H9 (cell line): ENCODE results near the gene HCRT. TPM values are rescaled to one million over a fixed set of nuclear protein-coding genes. Genes with fewer than 3 reads are reported as not detected.

ENCODE experiments used
- DNase-seq: peaks from one replicate; pipeline ENCODE4 v3.0.0-alpha.2; 2017
- H2AFZ ChIP-seq: one replicate; pipeline ENCODE4 v1.6.1; 2013; ENCODE audit warnings: mild to moderate bottlenecking, low read length, control low read depth, moderate library complexity
- H2AK5ac ChIP-seq: 2 replicates; pipeline ENCODE4 v1.6.1; 2013; ENCODE audit warnings: low read length, control low read depth, mixed read lengths; ENCODE audit not compliant: insufficient read length
- H2BK120ac ChIP-seq: one replicate; pipeline ENCODE4 v1.6.1; 2013; ENCODE audit warnings: low read depth, mild to moderate bottlenecking, low read length, control low read depth, inconsistent platforms; ENCODE audit not compliant: poor library complexity, severe bottlenecking
- H2BK12ac ChIP-seq: 2 replicates; pipeline ENCODE4 v1.6.1; 2013; ENCODE audit warnings: low read length, control low read depth, mixed read lengths, low read depth; ENCODE audit not compliant: insufficient read length
- H2BK15ac ChIP-seq: 2 replicates; pipeline ENCODE4 v1.6.1; 2013; ENCODE audit warnings: low read depth, low read length, control low read depth
- H2BK20ac ChIP-seq: one replicate; pipeline ENCODE4 v1.6.1; 2013; ENCODE audit warnings: low read depth, mild to moderate bottlenecking, low read length, control low read depth, inconsistent platforms; ENCODE audit not compliant: poor library complexity, severe bottlenecking
- H2BK5ac ChIP-seq: 2 replicates; pipeline ENCODE4 v1.6.1; 2013; ENCODE audit warnings: low read length, control low read depth, mixed read lengths; ENCODE audit not compliant: insufficient read length
- H3K14ac ChIP-seq: 2 replicates; pipeline ENCODE4 v1.6.1; 2013; ENCODE audit warnings: low read length, control low read depth; ENCODE audit not compliant: insufficient read depth
- H3K18ac ChIP-seq: 2 replicates; pipeline ENCODE4 v1.6.1; 2013; ENCODE audit warnings: low read depth, mild to moderate bottlenecking, mixed read lengths, low read length, control low read depth; ENCODE audit not compliant: insufficient read length
- H3K23ac ChIP-seq: 2 replicates; pipeline ENCODE4 v1.6.1; 2013; ENCODE audit warnings: low read length, control low read depth, mixed read lengths, low read depth; ENCODE audit not compliant: insufficient read length
- H3K23me2 ChIP-seq: 2 replicates; pipeline ENCODE4 v1.6.1; 2013; ENCODE audit warnings: low read depth, mild to moderate bottlenecking, mixed read lengths, low read length, control low read depth; ENCODE audit not compliant: insufficient read length, poor library complexity, severe bottlenecking
- H3K27ac ChIP-seq: 2 replicates; pipeline ENCODE4 v1.5.1; 2013; ENCODE audit warnings: low read length, control low read depth, mixed read lengths, low read depth; ENCODE audit not compliant: insufficient read length
- H3K27me3 ChIP-seq: 2 replicates; pipeline ENCODE4 v1.6.1; 2013; ENCODE audit warnings: low read length, control low read depth, inconsistent platforms; ENCODE audit not compliant: insufficient read depth
- H3K4ac ChIP-seq: 2 replicates; pipeline ENCODE4 v1.6.1; 2013; ENCODE audit warnings: low read depth, mild to moderate bottlenecking, control low read depth, inconsistent platforms, low read length, moderate library complexity
- H3K4me1 ChIP-seq: 2 replicates; pipeline ENCODE4 v1.6.1; 2013; ENCODE audit warnings: low read length, control low read depth, inconsistent platforms; ENCODE audit not compliant: insufficient read depth
- H3K4me2 ChIP-seq: 2 replicates; pipeline ENCODE4 v1.6.1; 2013; ENCODE audit warnings: low read length, control low read depth, mixed read lengths; ENCODE audit not compliant: insufficient read length, insufficient read depth
- H3K56ac ChIP-seq: 2 replicates; pipeline ENCODE4 v1.6.1; 2013; ENCODE audit warnings: low read depth, mild to moderate bottlenecking, mixed read lengths, low read length, control low read depth; ENCODE audit not compliant: insufficient read length
- H3K79me1 ChIP-seq: 2 replicates; pipeline ENCODE4 v1.6.1; 2013; ENCODE audit warnings: low read depth, mild to moderate bottlenecking, moderate library complexity, low read length, control low read depth, inconsistent platforms; ENCODE audit not compliant: insufficient read depth, poor library complexity, severe bottlenecking
- H3K79me2 ChIP-seq: 2 replicates; pipeline ENCODE4 v1.6.1; 2013; ENCODE audit warnings: low read length, control low read depth, inconsistent platforms; ENCODE audit not compliant: insufficient read depth
- H3K9ac ChIP-seq: 2 replicates; pipeline ENCODE4 v1.6.1; 2013; ENCODE audit warnings: low read length, control low read depth, mixed read lengths; ENCODE audit not compliant: insufficient read length; ENCODE audit errors: extremely low read depth
- H3K9me3 ChIP-seq: one replicate; pipeline ENCODE4 v1.6.1; 2013; ENCODE audit warnings: low read depth, low read length, inconsistent platforms; ENCODE audit not compliant: control insufficient read depth
- H3T11ph ChIP-seq: one replicate; pipeline ENCODE4 v1.6.1; 2013; ENCODE audit warnings: mild to moderate bottlenecking, low read length, control low read depth, inconsistent platforms
- H4K20me1 ChIP-seq: one replicate; pipeline ENCODE4 v1.6.1; 2013; ENCODE audit not compliant: control insufficient read depth, insufficient read length, insufficient read depth
- H4K5ac ChIP-seq: 2 replicates; pipeline ENCODE4 v1.6.1; 2013; ENCODE audit warnings: low read depth, mild to moderate bottlenecking, mixed read lengths, low read length, control low read depth; ENCODE audit not compliant: insufficient read length
- H4K8ac ChIP-seq: replicated peaks from 2 replicates; pipeline ENCODE4 v1.6.1; 2013; ENCODE audit warnings: low read length, control low read depth, mixed read lengths, low read depth; ENCODE audit not compliant: insufficient read length
- H4K91ac ChIP-seq: 2 replicates; pipeline ENCODE4 v1.6.1; 2013; ENCODE audit warnings: low read depth, mild to moderate bottlenecking, moderate library complexity, mixed read lengths, low read length, control low read depth; ENCODE audit not compliant: insufficient read length
- H3K27ac Mint-ChIP-seq, 3 experiments: 2 replicates in 2 of 3; 3 replicates in 1 of 3; pipeline ENCODE4 v1.8.0; 2020 to 2021; ENCODE audit warnings: mixed read lengths in 3 of 3, mild to moderate bottlenecking in 1 of 3, moderate library complexity in 1 of 3
- H3K27me3 Mint-ChIP-seq: 2 replicates; pipeline ENCODE4 v1.8.0; 2021; ENCODE audit warnings: low read depth, mild to moderate bottlenecking, moderate library complexity, mixed read lengths
- H3K36me3 Mint-ChIP-seq, 3 experiments: 2 replicates in 2 of 3; 3 replicates in 1 of 3; pipeline ENCODE4 v1.8.0; 2020 to 2021; ENCODE audit warnings: low read depth in 3 of 3, mixed read lengths in 3 of 3; ENCODE audit not compliant: insufficient read depth in 1 of 3
- H3K4me1 Mint-ChIP-seq, 2 experiments: 2 replicates each; pipeline ENCODE4 v1.8.0; 2020; ENCODE audit warnings: mixed read lengths in 2 of 2
- H3K4me3 Mint-ChIP-seq, 2 experiments: 2 replicates in 1 of 2; 3 replicates in 1 of 2; pipeline ENCODE4 v1.8.0; 2020 to 2021; ENCODE audit warnings: mild to moderate bottlenecking in 2 of 2, mixed read lengths in 2 of 2, moderate library complexity in 1 of 2
- H3K9me3 Mint-ChIP-seq, 2 experiments: 2 replicates in 1 of 2; 3 replicates in 1 of 2; pipeline ENCODE4 v1.8.0; 2020; ENCODE audit warnings: mild to moderate bottlenecking in 2 of 2, mixed read lengths in 2 of 2, moderate library complexity in 1 of 2
- WGBS: extraction: QIAGEN DNeasy Blood & Tissue Kit; methylation state at CpG from one replicate; pipeline ENCODE4 v1.1.7; 2013; ENCODE audit warnings: missing lambda C conversion rate, low lambda C conversion rate, mixed read lengths; ENCODE audit not compliant: insufficient read length; ENCODE audit errors: extremely low coverage; 5-methylcytosine and 5-hydroxymethylcytosine counted together
- total RNA-seq: library from RNA; stranded (reverse); gene quantifications from 2 replicates; pipeline ENCODE4 v1.2.1, GENCODE V29; 2021
- TF ChIP-seq, protein P1 (sequence below): fragments of 200-600 bp; sonication (generic); conservative IDR thresholded peaks from 3 replicates; pipeline ENCODE4 v1.8.0; 2021; ENCODE audit warnings: antibody characterized with exemption, mild to moderate bottlenecking

HCRT gene
- total RNA-seq, 1 experiment from 2014 or later, result not detected

DNA sequence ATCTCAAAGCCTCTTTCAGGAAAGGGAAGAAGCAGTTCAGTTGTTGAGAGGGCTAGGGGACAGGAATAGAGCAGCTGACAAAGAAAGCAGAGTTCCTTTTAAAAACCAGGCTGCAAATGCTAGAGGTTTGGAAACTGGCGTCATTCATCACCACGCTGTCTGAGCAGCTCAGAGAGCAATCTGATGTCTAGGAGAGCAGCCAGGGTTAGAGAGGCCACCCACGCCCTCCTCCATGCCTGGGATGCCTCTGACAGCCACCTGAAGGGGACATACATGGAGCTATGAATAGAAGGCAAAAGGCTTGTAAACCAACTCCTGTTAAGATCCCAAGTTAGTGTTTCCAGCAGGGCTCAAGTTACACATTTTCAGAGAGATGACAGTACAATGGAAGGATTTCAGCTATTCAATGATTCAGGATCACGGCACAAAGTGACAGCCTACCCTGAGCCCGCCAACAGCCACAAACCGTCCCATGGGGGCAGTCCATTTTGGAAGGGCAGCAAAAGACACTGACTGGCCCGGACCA is 42.8 kb downstream of the HCRT start:
- no CpG with 5 or more reads among the region's 7 CpGs for WGBS
- Histone ChIP-seq H3K9me3 (no peaks in the 10 kb centered on the region), H3K23me2 (peaks cover 5% of the 10 kb centered on the region), H3K4ac (no peak overlapping the region), H2AK5ac (no peak overlapping the region), H3K9ac (no peak overlapping the region), H3K27me3 (no peaks in the 10 kb centered on the region), H3K79me1 (peaks cover 13% of the 10 kb centered on the region), H3K79me2 (peaks cover 4% of the 10 kb centered on the region; the same call in 1 of the 2 replicates), H3T11ph (no peak overlapping the region), H2BK120ac (no peak overlapping the region), H3K23ac (no peak overlapping the region), H3K56ac (no peak overlapping the region), H3K4me1 (no peaks in the 10 kb centered on the region), H4K8ac (no peak overlapping the region), H4K91ac (no peak overlapping the region), H2BK20ac (no peak overlapping the region), H3K18ac (no peak overlapping the region), H2BK12ac (no peak overlapping the region), H2BK5ac (no peak overlapping the region), H2BK15ac (no peak overlapping the region; the same call in 1 of the 2 replicates), H2AFZ (no peak overlapping the region), H3K27ac (no peak overlapping the region), H4K20me1 (no peaks in the 10 kb centered on the region), H3K14ac (no peak overlapping the region), H3K4me2 (no peak overlapping the region), H4K5ac (no peak overlapping the region)
- Mint-ChIP-seq H3K4me1 (peaks cover 9 to 17% of the 10 kb centered on the region in 2 experiments; a peak in 3 of 4 replicates), H3K27me3 (no peaks in the 10 kb centered on the region), H3K4me3 (no peak overlapping the region), H3K9me3 (no peaks in the 10 kb centered on the region), H3K36me3 (peaks cover 5 to 43% (median 6%) of the 10 kb centered on the region in 3 experiments; a peak in 6 of 7 replicates), H3K27ac (peak overlapping the region in 2 of 3 experiments; percentile 58 to 68; a peak in 3 of 7 replicates)
- DNase-seq, result no peak
- TF ChIP-seq, protein P1, sequence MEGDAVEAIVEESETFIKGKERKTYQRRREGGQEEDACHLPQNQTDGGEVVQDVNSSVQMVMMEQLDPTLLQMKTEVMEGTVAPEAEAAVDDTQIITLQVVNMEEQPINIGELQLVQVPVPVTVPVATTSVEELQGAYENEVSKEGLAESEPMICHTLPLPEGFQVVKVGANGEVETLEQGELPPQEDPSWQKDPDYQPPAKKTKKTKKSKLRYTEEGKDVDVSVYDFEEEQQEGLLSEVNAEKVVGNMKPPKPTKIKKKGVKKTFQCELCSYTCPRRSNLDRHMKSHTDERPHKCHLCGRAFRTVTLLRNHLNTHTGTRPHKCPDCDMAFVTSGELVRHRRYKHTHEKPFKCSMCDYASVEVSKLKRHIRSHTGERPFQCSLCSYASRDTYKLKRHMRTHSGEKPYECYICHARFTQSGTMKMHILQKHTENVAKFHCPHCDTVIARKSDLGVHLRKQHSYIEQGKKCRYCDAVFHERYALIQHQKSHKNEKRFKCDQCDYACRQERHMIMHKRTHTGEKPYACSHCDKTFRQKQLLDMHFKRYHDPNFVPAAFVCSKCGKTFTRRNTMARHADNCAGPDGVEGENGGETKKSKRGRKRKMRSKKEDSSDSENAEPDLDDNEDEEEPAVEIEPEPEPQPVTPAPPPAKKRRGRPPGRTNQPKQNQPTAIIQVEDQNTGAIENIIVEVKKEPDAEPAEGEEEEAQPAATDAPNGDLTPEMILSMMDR, result no peak
